Dedifferentiated amniotic fluid mesenchymal stem cell (primary cell): Measurements from ENCODE around the gene EGR4.
A peak's percentile ranks its signal among the peaks of the same experiment; 100 is the strongest.

ENCODE experiments used
- DNase-seq: peaks from one replicate; pipeline ENCODE4 v3.0.0-alpha.2; 2016; ENCODE audit errors: extremely low spot score

EGR4 gene

DNA sequence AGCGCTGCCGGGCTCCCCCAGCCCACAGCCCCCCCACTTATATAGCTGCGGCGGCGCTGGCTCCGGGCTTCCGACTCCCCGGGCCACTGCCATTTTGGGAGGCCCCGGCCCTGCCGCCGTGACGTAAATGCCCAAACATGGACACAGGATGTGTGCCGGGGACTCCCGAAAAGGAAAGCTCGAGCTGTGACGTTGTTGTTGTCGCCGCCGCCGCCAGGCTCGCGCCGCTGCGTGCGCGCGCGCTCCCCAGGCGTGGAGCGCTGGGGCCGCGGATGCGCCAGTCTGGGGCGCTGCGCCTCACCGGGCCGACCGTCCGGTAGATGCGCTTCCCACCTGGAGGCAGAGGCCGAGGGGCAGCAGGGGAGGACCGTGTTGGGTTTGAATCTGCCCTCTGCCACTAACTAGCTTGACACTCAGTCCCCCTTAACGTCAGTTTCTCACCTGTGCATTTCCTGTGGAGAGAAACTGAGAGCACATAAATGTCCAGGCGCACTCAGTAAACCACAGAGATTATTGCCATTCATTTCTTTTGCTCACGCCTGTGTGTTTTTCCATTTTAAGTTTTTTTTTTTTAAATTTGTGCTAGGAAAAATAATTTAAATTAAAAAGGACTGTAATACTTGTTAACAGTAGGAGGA, at the start of gene EGR4:
EGR4 (minus strand) TSS at position 15 of the 638 bp plus-strand sequence. CDS start 231 bp downstream, outside the sequence.
- DNase-seq: peak; percentile 38

GRCh38 chr2:73341039-73341438, 47.7 kb upstream of the EGR4 start:
- no peak for DNase-seq

GRCh38 chr2:73339201-73339600, 45.9 kb upstream of the EGR4 start:
- no peak for DNase-seq

DNA sequence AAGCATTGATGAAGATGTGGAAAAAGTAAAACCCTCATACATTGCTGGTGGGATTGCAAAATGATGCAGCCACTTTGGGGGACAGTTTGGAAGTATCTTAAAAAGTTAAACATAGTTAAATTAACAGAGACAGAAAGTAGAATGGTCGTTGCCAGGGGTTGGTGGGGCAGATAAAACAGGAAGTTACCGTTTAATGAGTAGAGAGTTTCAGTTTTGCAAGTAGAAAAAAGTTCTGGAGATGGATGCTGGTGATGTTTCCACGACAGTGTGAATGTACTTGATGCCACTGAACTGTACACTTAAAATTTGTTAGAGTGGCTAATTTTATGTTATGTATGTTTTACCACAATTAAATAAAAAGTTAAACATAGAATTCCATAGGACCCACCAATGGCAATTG, 44.5 kb upstream of the EGR4 start:
- DNase-seq: no peak

- no peak for DNase-seq
These were observed 41.3 kb upstream of the EGR4 start for GRCh38 chr2:73334620-73335019.

- no peak for DNase-seq
These were observed 40.7 kb upstream of the EGR4 start for GRCh38 chr2:73334045-73334444.

- no peak for DNase-seq
These were observed 40.2 kb upstream of the EGR4 start for GRCh38 chr2:73333564-73333963.

- no peak for DNase-seq
These were observed 30.9 kb upstream of the EGR4 start for GRCh38 chr2:73324126-73324725.

DNA sequence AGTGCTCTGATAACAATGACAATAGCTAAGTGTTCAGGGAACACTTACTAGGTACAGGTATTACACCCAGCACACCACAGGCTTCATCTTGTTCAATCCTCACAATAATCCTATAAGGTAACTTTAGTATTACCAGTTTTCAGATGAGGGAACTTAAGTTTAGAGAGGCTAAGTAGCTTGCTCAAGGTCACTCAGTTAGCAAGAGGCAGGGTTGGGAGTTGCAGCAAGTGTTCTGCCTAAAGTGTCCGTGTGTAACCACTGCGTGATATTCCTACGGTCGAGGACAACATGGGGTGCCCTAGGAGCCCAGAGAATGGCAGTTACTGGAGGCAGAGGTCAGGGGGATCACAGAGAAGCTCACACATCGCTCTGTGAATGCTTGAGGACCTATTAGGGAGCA, 30.2 kb upstream of the EGR4 start:
- no peak for DNase-seq

- no peak for DNase-seq
These were observed 21.1 kb upstream of the EGR4 start for GRCh38 chr2:73314441-73314840.

GRCh38 chr2:73307720-73308119, 14.4 kb upstream of the EGR4 start:
- no peak for DNase-seq

DNA sequence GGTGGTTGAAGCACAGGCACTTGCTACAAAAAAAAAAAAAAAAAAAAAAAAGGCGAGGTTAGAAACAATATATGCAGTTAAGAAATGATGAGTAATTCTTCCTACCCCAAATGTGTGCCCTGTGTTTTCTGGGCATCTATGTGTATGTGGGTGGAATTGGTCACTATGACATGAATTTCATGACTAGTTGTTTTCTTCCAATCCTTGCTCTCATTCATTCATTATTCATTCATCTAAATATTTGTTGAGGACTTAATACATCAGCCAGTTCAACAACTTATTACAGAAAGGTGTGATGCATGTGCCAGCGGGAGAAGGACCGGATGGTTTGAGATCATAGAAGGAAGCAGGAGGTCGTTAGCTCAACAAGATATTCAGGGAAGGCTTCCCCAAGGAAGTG, 8.3 kb upstream of the EGR4 start:
- no peak for DNase-seq

DNA sequence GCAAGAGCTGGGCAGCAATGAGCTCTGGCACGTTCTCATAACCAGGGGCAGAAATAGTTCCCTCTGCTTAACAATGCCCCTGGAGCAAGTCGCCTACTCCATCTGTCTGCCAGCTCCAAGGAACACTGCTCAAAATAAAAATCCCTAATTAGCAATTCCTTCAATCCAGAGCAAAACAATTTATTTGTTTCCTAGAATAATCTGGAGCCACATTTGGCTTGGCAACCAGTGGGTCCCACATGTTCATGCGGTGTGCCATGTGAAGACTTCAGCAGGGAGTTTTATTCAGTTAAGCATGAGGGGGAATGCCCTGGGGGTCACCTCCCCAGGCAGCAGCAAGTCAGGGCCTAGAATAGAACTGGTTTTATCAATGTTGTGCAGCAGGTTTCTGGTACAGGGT, 7.6 kb upstream of the EGR4 start:
- DNase-seq: no peak

GRCh38 chr2:73297586-73297985, 4.2 kb upstream of the EGR4 start:
- DNase-seq: no peak

DNA sequence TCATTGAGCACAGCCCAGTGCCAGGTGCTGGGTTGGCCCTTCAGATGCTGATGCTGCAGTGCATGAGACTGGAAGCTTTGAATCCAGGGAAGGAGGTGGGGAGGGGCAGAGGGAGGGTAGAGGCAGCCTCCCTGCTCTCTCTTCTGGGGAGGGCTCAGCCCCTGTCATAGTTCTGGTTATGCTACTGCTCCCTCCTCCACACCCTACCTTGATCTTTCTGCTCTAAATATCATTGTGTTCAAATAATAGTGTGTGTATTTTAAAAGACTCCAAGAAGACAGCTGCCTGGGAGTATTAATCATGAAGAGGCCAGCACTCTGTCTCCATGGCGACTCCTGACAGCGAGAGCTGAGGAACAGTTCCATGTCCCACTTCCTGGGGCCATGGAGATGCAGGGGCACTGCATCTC, 3.8 kb upstream of the EGR4 start:
- DNase-seq: no peak

GRCh38 chr2:73295751-73296400, 2.5 kb upstream of the EGR4 start:
- DNase-seq: no peak

GRCh38 chr2:73294239-73294638, 891 bp upstream of the EGR4 start:
- no peak for DNase-seq

DNA sequence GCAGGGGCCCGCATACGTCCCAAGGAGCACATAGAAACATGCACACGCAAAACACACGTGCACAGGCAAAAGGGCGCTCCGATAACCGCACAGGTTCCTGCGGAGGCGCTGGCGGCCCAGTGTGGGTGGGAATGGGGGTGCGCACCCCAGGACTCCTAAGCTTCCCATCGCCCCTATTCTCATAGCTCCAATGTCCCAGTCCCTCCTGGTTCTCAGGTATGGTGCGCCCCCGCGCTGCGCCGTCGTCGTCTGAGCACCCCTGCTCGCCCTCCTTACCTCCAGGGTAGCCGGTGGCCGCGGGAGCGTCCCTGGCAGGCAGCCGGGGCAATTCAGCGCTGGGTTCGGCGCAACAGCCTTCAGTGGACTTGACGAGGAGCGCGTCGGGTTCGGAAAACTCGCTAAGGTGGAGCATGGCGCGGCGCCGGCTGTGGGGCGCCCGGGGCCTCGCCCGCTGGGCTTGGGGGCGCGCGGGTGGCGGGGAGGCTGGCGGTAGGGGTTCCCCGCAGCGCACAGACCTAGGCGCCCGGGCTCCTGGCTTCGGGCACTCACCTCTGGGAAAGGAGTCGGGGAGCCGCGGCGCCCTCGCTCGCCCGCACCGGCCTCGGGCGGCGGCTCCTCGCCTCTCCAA, 328 bp downstream of the EGR4 start:
- DNase-seq: no peak

GRCh38 chr2:73292316-73292905, 937 bp downstream of the EGR4 start:
- no peak for DNase-seq

GRCh38 chr2:73291461-73292315, 1.7 kb downstream of the EGR4 start:
- DNase-seq: no peak

DNA sequence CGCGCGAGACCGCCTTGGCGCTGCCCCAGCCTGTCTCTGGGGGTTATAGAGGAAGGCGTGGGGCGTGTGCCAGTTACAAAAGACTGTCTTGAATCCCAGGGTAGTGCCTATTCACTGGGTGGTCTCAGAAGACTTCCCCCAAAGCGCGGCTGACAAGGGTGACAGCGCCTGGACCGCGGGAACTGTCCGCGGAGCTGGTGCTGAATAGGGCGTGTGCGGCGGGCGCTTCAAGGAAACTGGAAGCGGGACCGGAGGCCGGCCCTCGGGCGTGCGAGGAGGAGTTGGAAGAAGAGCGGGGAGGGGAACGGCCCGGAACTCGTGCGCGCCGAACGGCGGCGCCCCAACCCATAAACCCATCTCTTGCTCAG, 2.3 kb downstream of the EGR4 start:
- no peak for DNase-seq
